Ishikawa (cell line): Measurements from ENCODE around the gene SMAD5.

Source experiments
- CEBPB ChIP-seq: IDR thresholded peaks from 2 replicates; pipeline ENCODE4 v1.6.1; 2012
- CREB1 ChIP-seq: IDR thresholded peaks from 2 replicates; pipeline ENCODE4 v1.6.1; 2012; ENCODE audit warnings: low read depth
- EGR1 ChIP-seq: IDR thresholded peaks from 2 replicates; pipeline ENCODE4 v1.6.1; 2012
- EP300 ChIP-seq: IDR thresholded peaks from 2 replicates; pipeline ENCODE4 v1.6.1; 2012; ENCODE audit warnings: borderline replicate concordance
- FOXM1 ChIP-seq: IDR thresholded peaks from 2 replicates; pipeline ENCODE4 v1.6.1; 2012; ENCODE audit warnings: low read depth, borderline replicate concordance
- MAX ChIP-seq: IDR thresholded peaks from 2 replicates; pipeline ENCODE4 v1.6.1; 2012
- NFIC ChIP-seq: IDR thresholded peaks from 2 replicates; pipeline ENCODE4 v1.6.1; 2012
- RAD21 ChIP-seq: IDR thresholded peaks from 2 replicates; pipeline ENCODE4 v1.6.1; 2012; ENCODE audit warnings: low read depth
- TAF1 ChIP-seq: IDR thresholded peaks from 2 replicates; pipeline ENCODE4 v1.6.1; 2012; ENCODE audit warnings: low read depth, mild to moderate bottlenecking
- TCF12 ChIP-seq: IDR thresholded peaks from 2 replicates; pipeline ENCODE4 v1.6.1; 2012; ENCODE audit warnings: low read depth
- TEAD4 ChIP-seq: IDR thresholded peaks from 2 replicates; pipeline ENCODE4 v1.6.1; 2012
- YY1 ChIP-seq: IDR thresholded peaks from 2 replicates; pipeline ENCODE4 v1.6.1; 2012; ENCODE audit warnings: low read depth
- ZBTB7A ChIP-seq: IDR thresholded peaks from 2 replicates; pipeline ENCODE4 v1.6.1; 2012; ENCODE audit warnings: low read depth
- TF ChIP-seq, protein P1 (sequence below): IDR thresholded peaks from 2 replicates; pipeline ENCODE4 v1.6.1; 2012
- TF ChIP-seq, protein P2 (sequence below): IDR thresholded peaks from 2 replicates; pipeline ENCODE4 v1.6.1; 2012; ENCODE audit warnings: low read depth, mild to moderate bottlenecking

Gene SMAD5

GRCh38 chr5:136135536-136135935 is 2.9 kb downstream of the SMAD5 start:
- no peak for TF ChIP-seq EGR1
- TF ChIP-seq CEBPB = no peak
- TF ChIP-seq NFIC = no peak
- TF ChIP-seq CREB1 = no peak
- no peak for TF ChIP-seq YY1
- no peak for TF ChIP-seq FOXM1
- TF ChIP-seq EP300 = no peak
- TF ChIP-seq, protein P1, sequence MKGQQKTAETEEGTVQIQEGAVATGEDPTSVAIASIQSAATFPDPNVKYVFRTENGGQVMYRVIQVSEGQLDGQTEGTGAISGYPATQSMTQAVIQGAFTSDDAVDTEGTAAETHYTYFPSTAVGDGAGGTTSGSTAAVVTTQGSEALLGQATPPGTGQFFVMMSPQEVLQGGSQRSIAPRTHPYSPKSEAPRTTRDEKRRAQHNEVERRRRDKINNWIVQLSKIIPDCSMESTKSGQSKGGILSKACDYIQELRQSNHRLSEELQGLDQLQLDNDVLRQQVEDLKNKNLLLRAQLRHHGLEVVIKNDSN = no peak
- TF ChIP-seq, protein P2, sequence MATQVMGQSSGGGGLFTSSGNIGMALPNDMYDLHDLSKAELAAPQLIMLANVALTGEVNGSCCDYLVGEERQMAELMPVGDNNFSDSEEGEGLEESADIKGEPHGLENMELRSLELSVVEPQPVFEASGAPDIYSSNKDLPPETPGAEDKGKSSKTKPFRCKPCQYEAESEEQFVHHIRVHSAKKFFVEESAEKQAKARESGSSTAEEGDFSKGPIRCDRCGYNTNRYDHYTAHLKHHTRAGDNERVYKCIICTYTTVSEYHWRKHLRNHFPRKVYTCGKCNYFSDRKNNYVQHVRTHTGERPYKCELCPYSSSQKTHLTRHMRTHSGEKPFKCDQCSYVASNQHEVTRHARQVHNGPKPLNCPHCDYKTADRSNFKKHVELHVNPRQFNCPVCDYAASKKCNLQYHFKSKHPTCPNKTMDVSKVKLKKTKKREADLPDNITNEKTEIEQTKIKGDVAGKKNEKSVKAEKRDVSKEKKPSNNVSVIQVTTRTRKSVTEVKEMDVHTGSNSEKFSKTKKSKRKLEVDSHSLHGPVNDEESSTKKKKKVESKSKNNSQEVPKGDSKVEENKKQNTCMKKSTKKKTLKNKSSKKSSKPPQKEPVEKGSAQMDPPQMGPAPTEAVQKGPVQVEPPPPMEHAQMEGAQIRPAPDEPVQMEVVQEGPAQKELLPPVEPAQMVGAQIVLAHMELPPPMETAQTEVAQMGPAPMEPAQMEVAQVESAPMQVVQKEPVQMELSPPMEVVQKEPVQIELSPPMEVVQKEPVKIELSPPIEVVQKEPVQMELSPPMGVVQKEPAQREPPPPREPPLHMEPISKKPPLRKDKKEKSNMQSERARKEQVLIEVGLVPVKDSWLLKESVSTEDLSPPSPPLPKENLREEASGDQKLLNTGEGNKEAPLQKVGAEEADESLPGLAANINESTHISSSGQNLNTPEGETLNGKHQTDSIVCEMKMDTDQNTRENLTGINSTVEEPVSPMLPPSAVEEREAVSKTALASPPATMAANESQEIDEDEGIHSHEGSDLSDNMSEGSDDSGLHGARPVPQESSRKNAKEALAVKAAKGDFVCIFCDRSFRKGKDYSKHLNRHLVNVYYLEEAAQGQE = no peak
- no peak for TF ChIP-seq RAD21
- TF ChIP-seq ZBTB7A = no peak
- TF ChIP-seq TAF1 = no peak
- no peak for TF ChIP-seq MAX

GRCh38 chr5:136137497-136138220 is 5.0 kb downstream of the SMAD5 start:
- TF ChIP-seq EGR1 (no peak), TCF12 (no peak), YY1 (no peak), CREB1 (no peak), FOXM1 (no peak), ZBTB7A (no peak), TEAD4 (no peak), RAD21 (no peak), MAX (no peak), NFIC (no peak), EP300 (no peak), CEBPB (no peak), TAF1 (no peak)
- TF ChIP-seq, protein P1 = no peak
- TF ChIP-seq, protein P2 = no peak

GRCh38 chr5:136141561-136141960 is 8.9 kb downstream of the SMAD5 start:
- TF ChIP-seq YY1 = no peak
- TF ChIP-seq FOXM1 = no peak

GRCh38 chr5:136143312-136143711 is 10.7 kb downstream of the SMAD5 start:
- TF ChIP-seq RAD21 = no peak
- TF ChIP-seq YY1 = no peak
- TF ChIP-seq TAF1 = no peak
- no peak for TF ChIP-seq MAX
- no peak for TF ChIP-seq EP300
- no peak for TF ChIP-seq EGR1
- TF ChIP-seq ZBTB7A = no peak
- no peak for TF ChIP-seq TCF12
- no peak for TF ChIP-seq TEAD4
- no peak for TF ChIP-seq FOXM1
- TF ChIP-seq, protein P2 = no peak
- no peak for TF ChIP-seq CREB1
- no peak for TF ChIP-seq NFIC
- TF ChIP-seq CEBPB = no peak
- TF ChIP-seq, protein P1 = no peak
